Measurements from ENCODE around the gene GRIK2. TPM values are rescaled to one million over a fixed set of nuclear protein-coding genes. Genes with fewer than 3 reads are reported as not detected.

GRIK2 gene
- total and polyA plus RNA-seq, 2 donors (not counting 3 experiments of a cell fraction or from before 2014, with no cell fraction given) = not detected

DNA sequence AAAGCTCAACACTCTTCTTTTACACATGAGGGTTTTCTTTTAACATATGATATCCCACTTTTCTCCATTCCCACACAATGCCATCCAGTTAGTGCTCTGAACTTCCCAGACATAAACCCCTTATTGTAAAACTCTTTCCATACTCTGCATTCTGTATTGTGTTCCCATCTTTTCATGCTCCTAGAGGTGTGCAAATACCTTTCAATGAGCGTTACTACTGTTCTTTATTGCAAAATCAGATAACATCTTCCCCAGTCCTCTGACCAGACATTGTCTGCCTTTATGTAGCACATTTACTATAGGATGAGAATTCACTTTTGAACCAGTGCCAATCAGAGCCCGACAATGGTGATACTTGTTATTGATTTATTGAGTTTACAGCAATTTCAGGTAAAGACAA lies 296.2 kb downstream of the GRIK2 start:
- ChIA-PET POLR2A (no interaction called here), CTCF (interaction anchor here (1.0 to 1.8 kb wide), 2 partner anchors 15 to 23 kb away, joined by 3 to 4 read pairs; no protein-coding TSS in a partner anchor)
- intact Hi-C loops (cut with micrococcal nuclease) (no loop called here), dilution Hi-C loops (cut with MboI; ENCODE audit: extremely low pct_ligation_motif_present, low sequenced_read_pairs) (no loop called here)
- no peaks in the 10 kb centered on the region for H3K79me2 ChIP-seq (ENCODE audit: control insufficient read depth, insufficient read depth, low read length)
- H3K4me2 ChIP-seq (ENCODE audit: insufficient read depth, low read length) = no peak overlapping the region
- no peaks in the 10 kb centered on the region for H3K9me3 ChIP-seq (replicated peaks; ENCODE audit: control insufficient read depth, insufficient read depth, low read length)
- DNase-seq (ENCODE audit: low read depth, low spot score) = no peak
- H3K27me3 ChIP-seq (ENCODE audit: control insufficient read depth in 2 of 2, insufficient read depth in 2 of 2, low read length in 2 of 2) = no peaks in the 10 kb centered on the region
- no peaks in the 10 kb centered on the region for H3K9me1 ChIP-seq (replicated peaks; ENCODE audit: control insufficient read depth, extremely low read depth, insufficient read depth, low read length)
- no TSS peak for BruUV-seq (replicated peaks)
- FAIRE-seq = no peak
- no peak overlapping the region for H3K9ac ChIP-seq (replicated peaks; ENCODE audit: extremely low read depth, insufficient read depth, low read length)
- H3K4me3 ChIP-seq (replicated peaks in 1 of 3; ENCODE audit: insufficient read depth in 1 of 3, low read depth in 1 of 3, low read length in 3 of 3) = no peak overlapping the region
- H3K4me1 ChIP-seq (ENCODE audit: control insufficient read depth, extremely low read depth, insufficient read depth, low read length) = no peaks in the 10 kb centered on the region
- H3K36me3 ChIP-seq (ENCODE audit: control insufficient read depth in 2 of 2, extremely low read depth in 1 of 2, insufficient read depth in 2 of 2, low read length in 2 of 2) = no peaks in the 10 kb centered on the region
- no peak overlapping the region for H3K27ac ChIP-seq (ENCODE audit: insufficient read depth, low read depth, low read length)
- H4K20me1 ChIP-seq (replicated peaks; ENCODE audit: control insufficient read depth, extremely low read depth, insufficient read depth, low read length) = no peaks in the 10 kb centered on the region
- H2AFZ ChIP-seq (ENCODE audit: low read depth, low read length) = no peak overlapping the region
- TF ChIP-seq POLR2AphosphoS5 (IDR thresholded peaks at IDR 0.05; ENCODE audit: insufficient read depth, low read depth, low read length) (no peak), GATA2 (IDR thresholded peaks at IDR 0.05; ENCODE audit: insufficient read depth, insufficient read length, low read depth, low read length) (no peak), EZH2 (IDR thresholded peaks at IDR 0.05; ENCODE audit: borderline replicate concordance, low read depth, low read length, severe bottlenecking) (no peak), MYC (IDR thresholded peaks at IDR 0.05; ENCODE audit: low read depth, low read length) (no peak), MAX (IDR thresholded peaks at IDR 0.05; ENCODE audit: insufficient read depth, insufficient read length) (no peak), FOS (IDR thresholded peaks at IDR 0.05; ENCODE audit: borderline replicate concordance, insufficient read depth, low read length) (no peak), JUN (IDR thresholded peaks at IDR 0.05; ENCODE audit: borderline replicate concordance, insufficient read depth, insufficient read length, low read depth) (no peak), POLR2A (IDR thresholded peaks at IDR 0.05; ENCODE audit: low read depth, low read length) (no peak)
- TF ChIP-seq, protein P1, sequence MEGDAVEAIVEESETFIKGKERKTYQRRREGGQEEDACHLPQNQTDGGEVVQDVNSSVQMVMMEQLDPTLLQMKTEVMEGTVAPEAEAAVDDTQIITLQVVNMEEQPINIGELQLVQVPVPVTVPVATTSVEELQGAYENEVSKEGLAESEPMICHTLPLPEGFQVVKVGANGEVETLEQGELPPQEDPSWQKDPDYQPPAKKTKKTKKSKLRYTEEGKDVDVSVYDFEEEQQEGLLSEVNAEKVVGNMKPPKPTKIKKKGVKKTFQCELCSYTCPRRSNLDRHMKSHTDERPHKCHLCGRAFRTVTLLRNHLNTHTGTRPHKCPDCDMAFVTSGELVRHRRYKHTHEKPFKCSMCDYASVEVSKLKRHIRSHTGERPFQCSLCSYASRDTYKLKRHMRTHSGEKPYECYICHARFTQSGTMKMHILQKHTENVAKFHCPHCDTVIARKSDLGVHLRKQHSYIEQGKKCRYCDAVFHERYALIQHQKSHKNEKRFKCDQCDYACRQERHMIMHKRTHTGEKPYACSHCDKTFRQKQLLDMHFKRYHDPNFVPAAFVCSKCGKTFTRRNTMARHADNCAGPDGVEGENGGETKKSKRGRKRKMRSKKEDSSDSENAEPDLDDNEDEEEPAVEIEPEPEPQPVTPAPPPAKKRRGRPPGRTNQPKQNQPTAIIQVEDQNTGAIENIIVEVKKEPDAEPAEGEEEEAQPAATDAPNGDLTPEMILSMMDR (IDR thresholded peaks at IDR 0.05; ENCODE audit: extremely low read depth in 1 of 2, insufficient read depth in 1 of 2, low read depth in 1 of 2, low read length in 2 of 2) = no peak

Data from endothelial cell of umbilical vein (primary cell).